Measurements from ENCODE around the gene SCGN.

Gene SCGN

DNA sequence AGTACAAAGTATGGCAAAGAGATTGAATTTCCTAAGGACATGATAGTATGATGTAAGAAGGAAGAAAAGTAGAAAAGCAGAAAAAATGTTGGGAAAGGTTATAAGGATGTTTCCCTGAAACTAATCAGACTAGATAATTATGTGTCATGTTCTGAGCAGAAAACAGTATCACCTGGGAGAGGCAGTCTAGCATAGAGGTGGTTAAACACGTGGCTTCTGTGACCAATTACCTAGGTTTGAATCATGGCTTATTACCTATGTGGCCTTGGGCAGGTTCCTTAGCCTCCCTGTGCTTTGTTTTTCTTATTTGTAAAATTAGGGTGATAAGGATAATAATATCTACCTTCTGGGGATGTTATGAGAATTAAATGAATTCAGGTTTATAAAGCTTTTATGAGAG lies 38.0 kb downstream of the SCGN start:
- DNase-seq: no peak

DNA sequence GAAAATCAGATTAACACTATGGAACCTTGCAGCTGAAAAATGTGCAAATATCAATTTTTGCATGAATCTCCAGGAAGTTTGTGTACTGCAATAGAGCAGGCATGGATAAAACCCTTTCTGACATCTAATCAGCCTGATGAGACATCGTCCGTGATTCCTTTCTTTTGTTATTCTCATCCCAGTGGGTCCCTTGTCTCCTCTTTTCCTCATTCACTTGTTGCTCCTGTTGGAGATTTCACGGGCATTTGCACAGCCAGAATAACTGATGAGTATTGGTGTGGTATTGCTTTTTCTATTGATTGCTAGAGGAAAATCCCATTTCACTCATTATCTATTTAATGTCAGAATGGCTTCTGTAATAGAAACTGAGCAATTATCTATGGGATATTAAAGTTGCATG lies 39.9 kb downstream of the SCGN start:
- DNase-seq: no peak

DNA sequence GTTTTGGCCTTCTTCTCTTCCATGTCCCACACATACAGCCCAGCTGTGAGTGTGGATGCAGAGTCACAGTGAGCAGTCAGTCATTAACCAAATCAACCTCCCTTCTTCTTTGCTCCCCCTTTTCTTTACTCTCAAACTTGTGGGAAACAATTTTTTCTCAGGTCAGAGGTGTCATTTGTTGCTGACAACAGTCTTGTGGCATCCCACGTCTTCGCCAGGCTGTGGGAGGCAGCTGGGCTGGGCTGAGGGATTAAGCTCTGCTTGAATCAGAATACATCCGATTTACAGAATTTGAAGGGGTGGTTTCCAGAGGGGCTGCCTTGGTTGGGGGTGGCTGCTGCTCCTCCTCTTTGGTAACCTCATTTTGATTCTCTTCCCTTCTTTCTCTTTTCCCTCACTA lies 40.5 kb downstream of the SCGN start:
- no peak for DNase-seq

DNA sequence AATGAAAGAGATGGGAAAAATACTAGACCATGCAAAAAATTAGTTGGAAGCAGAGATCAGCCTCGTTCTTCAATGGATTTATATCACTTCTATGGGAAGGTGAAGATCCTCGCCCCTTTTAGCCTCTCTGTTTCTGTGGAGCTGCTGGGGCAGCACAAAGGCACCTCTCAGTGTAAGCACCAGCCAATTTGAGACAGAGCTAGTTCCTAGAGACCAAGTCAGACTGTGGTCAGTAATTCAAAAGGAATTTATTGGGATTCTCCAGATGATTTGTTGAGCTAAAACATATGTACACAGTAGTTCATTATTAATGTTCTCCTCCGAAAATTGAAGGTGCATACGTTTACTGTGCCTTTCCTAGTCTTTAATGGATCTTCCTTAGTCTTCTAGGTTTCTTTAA lies 42.4 kb downstream of the SCGN start:
- no peak for DNase-seq

DNA sequence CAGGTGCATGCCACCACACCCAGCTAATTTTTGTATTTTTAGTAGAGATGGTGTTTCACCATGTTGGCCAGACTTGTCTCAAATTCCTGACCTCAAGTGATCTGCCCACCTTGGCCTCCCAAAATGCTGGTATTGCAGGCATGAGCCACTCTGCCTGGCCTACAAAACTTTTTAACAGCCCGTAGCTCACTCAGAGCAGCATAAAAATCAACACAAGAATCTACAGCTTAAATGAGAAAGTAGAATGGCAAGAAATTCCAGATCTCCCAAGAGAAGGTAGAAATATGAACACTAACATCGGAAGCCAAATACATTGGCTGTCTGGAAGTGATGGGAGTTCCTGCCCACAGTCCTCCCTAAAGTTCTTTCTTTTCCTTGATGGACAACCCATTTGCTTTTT lies 43.7 kb downstream of the SCGN start:
- DNase-seq: no peak

DNA sequence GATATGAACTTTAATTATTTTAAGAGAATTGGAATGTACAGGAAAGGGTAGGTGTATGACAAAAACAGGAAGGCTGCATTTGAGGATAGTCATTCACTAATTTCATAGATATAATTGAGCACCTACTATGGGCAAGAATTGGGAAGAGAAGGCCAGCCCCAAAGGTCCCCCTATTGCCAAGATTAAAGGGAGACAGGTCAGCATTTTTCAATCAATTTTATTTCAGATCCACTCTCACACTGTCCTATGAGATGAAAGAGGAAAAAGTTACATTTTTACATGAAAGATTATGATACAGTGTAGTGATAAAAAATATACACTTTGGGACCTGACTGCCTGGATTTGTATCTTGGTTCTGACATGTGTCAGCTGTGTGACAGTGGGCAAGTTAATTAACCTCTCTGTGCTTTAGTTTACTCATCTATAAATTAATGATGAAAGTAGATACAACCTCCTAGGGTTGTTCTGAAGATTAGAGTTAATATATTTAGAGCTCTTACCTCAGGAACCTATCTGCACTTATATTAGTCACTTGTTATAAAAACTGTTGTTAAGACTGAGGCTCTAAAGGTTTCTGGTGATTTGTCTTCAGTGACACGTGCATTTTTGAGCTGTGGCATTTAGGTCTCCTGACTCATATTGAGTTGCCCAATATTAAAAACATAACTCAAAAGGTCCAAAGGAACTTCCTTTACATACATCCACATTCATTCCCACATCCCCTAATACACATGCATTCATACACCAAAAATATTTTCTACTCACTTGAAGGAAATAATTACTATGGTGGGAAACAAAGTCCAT lies 45.7 kb downstream of the SCGN start:
- DNase-seq: no peak

DNA sequence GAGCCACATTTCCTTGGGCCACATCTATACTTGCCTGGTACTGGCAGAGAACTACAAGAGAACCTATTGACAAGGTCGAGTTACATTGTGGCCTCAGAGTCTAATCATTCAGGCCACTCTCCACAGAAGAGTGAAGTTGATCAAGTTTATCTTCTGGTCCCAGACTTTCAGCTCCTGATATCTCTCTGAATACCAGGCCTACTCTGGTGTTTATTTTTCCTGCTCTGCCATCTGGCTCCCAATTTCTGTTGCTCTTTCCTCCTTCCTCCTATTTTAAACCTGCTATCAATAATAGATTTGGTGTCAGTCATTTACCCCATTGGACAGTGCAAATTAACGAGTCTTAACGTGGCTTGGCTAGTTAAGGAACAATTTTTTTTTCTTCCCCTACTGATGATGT lies 46.6 kb downstream of the SCGN start:
- no peak for DNase-seq

DNA sequence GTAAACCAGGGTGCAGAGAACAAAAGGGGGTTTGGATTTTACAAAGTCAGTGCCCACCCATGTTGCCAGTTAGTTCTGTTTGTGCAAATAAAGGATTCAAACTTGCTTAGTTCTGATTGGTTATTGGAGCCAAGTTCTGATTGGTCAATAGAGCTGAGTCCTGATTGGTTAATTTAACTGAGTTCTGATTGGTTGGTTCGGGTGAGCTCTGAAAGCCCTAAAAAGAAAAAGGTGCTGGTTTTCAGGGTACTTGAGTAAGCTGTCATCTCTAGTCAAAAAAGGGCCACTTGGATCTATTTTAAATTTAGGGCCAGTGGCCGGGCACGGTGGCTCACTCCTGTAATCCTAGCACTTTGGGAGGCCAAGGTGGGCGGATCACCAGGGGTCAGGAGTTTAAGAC lies 47.6 kb downstream of the SCGN start:
- no peak for DNase-seq

DNA sequence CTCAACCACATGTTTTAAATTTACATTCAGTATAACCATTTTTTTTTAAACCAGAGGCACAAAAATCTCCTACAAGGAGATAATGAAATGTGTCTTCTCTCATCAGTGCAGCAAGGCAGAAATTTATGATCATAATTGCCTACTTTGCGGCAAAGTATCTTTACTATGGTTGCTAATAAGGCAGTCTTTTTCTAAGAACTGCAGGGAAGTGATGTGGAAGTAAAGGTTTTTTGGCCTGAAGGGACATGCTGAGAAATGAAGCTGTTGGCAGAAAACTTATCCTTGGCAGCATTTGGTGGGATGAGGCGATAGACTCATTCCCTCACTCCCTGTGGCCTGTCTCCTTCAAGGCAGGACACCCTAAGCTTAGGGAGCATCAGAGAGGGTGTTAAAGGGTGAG lies 48.7 kb downstream of the SCGN start:
- DNase-seq: no peak

DNA sequence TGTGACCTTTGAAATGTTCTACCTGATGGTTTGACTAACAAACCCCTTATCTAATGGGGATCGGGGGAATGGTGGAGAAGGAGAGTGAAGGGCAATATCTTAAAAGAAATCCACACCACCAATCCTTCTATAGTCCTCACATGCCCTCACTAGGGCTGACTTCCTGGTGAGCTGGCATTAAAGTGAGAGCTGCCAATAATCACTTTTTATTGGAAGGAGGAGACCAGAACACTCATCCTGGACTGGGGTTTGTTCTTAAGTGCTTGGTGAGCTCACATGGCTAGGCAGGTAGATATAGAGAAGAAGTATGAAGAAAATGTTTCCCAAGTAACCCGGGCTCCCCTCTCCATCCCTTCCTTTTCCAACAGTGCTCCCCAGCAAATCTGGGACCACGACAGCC lies 49.8 kb downstream of the SCGN start:
- no peak for DNase-seq

DNA sequence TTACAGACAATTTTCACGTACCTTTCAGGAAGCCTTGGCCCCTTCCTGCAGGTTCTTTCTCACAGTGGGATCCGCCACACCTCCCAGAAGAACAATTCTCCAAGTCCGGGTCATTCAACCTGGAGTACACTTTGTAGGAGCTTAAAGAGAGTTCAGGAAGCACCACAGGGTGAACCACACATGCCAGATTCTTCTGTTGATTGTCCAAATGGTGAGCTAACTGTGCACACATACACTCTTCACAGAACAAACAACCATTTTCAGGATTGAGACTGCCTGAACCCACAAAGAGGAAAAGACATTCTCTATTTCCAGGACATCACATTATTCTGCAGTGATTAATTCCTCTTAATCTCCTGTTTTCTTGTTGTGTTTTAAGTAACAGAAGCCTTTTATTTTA lies 51.0 kb downstream of the SCGN start:
- no peak for DNase-seq

DNA sequence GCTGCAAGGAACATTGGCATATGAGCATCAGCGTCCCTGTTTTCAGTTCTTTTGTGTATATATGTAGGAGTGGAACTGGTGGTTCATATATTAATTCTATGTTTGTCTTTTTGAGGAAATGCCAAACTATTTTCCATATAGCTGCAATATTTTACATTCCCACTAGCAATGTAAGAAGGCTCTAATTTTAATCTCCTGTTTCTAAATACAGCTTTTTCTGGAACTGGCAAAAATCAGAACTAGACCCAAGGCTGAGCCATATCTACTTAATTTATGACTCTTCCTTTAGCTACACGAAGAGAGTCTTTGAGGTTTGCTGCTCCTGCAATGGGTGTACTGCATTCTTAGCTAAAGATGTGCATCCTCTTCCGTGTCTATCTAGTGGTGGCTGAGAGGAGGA lies 52.0 kb downstream of the SCGN start:
- no peak for DNase-seq

DNA sequence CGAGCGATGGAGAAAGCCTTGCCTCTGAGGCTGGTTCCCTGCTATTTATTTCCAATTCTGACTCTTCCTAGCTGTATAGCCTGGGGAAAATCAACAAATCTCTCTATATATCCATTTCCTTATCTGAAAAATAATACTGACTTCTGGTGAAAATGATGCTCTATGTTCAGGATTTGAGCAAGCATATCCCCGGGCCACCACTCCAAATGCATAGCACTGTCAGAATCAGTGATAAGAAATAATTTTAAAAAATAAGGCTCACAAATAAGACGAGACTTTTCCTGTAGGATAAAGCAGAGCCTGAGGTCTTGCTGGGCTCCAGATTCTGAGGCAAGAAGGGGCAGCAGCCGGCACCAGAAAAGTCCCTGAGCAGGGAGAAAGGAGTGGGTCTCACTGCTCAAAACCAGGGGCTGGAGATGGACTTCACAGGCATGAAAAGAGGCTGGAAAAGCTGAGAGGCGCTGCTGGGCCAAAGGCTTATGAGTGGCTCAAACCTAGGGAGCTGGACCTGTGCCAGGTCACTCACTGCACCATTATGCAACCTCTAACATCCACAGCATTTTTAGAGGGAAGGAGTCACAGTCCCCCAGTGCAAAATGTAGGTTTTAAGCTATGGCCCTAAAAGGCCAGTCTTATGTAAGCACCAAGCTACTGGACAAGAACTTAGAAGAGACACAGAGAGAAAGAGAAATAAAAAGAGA lies 54.4 kb downstream of the SCGN start:
- no peak for DNase-seq

DNA sequence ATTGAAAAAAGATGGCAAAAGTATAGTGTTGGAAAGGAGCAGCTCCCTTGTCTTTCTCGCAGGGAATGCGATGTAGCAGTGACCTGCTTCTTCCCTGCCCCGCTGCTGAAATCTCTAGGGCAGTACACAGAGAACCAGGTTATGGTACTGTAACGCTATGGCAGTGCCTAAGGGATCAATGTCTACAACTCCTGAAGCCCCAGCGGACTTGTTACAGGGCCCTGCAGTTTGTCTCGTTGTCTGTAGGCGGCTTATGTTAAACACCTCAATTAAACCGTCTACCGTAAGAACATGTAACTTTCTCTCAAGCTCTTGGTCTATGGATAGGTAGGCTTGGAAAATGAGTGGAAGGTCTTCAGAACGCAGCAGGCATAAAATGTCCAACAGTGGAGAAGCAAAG lies 57.7 kb downstream of the SCGN start:
- DNase-seq: no peak

DNA sequence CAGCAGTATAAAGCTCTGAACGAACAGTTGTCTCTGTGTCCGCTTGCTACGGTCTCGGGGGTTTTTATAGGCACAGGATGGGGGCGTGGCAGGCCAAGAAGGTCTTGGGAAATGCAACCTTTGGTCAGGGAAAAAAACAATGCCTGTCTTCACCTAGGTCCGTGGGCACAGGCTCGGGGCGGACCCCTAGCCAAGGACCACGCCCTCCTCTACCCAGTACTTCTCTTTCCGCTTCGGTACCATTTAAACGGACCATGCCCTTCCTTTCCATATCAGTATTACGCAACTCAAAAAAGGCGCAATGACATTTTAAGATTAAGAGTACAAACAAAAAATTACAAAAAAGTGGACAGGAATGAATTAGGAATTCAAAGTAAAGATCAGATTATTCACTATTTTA lies 58.3 kb downstream of the SCGN start:
- DNase-seq: no peak

DNA sequence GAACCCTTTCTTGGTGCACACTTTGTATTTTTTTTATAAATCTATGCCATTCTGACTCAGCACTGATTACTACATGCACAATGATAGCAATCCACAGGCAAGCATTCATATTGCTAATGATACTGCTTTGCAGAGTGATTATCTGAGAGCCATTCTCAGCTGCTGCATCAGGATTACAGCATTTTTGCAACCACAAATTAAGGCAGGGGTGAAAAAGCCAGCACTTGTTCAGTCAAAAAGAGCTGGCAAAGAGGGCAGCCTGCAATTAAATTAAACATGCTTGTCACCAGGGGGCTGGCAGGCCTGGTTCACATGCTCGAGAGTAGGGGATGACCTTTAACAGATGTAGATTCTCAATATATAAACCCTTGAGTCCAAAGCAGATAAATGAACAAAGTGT lies 61.8 kb downstream of the SCGN start:
- no peak for DNase-seq

DNA sequence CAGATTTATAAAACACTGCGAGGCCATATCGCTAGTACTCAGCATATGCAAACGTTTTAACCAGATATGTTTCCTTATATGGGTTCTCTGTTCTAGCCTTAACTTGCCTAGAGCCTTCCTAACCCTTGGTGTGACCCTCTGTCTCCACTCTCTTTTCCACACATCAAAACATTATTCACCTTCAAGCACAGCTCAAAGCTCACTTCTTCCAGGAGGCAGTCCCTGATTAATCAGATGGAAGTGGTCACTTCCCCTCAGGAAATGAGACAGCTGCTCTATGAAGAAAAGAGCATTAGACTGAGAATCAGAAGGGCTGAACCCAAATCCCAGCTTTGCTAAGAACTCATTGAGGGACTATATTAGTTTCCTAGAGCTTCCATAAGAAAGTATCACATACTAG lies 62.8 kb downstream of the SCGN start:
- no peak for DNase-seq

DNA sequence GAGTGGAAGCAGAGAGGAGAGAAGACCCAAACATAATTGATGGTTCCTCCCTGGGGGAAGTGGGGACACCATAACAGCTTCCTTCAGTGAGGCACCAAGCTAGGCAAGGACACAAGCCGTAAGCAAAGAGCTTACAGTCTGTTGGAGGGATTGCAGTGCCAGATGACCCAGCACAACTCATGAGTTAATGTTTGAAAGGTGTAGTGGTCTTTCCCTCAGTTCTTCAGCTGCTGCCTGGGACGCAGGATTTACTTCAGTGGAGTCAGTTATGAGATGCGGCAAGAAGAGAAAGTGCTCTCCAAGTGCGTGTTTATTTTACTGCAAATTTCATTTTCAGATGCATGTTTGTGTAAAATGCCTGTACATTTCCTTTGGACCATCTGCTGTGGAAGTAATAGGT lies 63.8 kb downstream of the SCGN start:
- DNase-seq: no peak

DNA sequence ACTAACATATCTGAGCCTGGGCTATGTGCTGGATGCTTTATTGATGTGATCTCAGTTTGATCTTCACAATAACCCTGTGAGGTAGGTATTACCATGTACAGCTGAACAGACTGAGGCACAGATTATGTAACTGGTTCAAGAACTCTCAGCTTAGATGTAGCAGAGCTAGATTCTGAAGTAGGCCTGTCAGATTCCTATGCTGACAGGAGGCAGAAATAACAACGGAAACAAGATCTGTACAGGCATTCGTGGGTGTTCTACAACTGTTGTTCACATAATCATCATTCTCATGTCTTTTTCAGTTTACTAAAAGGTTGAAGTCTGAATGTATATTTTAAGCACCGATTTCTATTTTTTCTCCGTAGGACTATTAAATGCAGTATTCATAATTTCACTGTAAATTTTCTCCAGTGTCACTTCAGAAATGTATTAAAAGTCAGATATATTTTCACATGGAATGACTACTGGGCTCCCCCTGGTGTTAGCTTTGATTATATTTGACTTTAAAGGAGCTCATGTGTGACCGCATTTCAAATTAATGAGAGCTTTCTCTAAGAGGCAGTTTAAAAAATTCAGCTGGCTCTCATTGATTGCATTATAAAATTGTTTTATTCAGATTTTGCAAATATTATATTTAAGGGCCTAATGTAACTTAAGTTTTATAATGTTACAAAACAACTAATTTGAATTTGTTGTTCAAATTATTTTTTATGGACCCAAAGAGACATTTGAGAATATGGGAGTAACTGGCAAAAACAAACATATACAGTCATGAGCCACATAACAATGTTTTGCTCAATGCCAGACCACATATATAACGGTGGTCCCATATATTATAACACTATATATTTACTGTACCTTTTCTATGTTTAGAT lies 66.1 kb downstream of the SCGN start:
- DNase-seq: no peak

DNA sequence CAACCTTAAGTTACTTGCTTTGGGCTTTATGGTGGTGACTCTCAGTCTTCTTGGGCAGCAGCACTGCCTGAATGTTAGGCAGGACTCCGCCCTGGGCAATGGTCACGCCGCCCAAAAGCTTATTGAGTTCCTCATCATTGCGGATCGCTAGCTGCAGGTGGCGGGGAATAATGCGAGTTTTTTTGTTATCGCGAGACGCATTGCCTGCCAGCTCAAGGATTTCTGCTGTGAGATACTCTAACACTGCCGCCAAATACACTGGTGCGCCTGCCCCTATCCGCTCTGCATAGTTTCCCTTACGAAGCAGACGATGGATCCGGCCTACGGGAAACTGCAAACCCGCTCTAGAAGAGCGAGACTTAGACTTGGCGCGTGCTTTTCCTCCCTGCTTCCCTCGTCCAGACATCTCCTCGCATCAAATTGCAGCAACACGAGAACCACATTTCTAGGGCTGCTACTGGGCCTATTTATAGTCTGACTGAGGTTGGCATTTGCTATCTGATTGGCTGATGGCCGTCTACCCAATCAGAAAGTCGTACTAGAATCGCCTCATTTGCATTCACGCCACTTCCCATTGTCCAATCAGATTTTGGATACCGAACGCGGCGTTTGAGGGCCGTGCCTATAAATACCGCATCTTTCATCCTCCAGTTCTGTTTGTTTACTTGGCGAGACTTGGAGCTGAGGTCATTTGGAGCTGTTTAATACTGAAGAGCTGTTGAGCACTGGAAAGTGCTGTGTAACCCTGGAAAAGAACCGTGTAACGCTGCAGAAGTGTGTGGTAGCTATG lies 74.3 kb downstream of the SCGN start:
- no peak for DNase-seq

DNA sequence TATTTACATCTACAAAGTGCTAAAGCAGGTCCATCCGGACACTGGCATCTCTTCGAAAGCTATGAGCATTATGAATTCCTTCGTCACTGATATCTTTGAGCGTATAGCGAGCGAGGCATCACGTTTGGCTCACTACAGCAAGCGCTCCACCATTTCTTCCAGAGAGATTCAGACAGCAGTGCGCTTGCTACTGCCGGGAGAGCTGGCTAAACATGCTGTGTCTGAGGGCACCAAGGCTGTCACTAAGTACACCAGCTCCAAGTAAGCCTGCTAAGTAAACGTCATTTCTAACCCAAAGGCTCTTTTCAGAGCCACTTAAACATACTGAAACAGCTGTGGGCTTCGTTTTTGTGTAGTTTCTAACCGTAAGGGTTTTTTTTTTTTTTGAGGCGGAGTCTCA lies 75.0 kb downstream of the SCGN start:
- no peak for DNase-seq

DNA sequence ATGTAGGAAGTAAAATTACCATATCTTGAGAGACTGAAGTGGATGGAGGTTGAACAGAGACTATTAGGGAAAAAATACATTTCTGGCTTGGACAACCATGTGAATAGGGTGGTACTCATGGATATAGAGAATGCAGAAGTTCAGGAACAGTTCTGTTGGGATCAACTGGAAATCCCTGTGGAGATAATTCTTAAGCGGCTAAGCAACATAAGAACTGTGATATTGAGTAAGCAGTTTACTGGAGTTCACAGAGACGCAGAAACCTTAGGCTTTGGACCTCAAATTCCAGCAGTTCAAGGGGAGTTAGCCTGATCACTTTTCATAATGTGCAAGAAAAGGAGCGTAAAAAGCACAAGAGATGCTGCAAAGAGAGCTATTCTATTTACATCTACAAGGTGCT lies 78.9 kb downstream of the SCGN start:
- no peak for DNase-seq

DNA sequence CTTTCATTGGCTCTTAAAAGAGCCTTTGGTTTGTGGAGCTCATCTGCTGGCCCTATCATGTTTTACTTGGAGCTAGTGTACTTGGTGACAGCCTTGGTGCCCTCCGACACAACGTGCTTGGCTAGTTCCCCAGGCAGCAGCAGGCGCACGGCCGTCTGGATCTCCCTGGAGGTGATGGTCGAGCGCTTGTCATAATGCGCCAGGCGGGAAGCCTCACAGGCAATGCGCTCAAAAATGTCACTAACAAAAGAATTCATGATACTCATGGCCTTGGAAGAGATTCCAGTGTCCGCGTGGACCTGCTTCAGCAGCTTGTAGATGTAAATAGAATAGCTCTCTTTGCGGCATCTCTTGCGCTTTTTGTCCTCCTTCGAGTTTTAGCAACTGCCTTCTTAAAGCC lies 79.7 kb downstream of the SCGN start:
- DNase-seq: no peak

All from activated CD4-positive, CD25-positive, alpha-beta regulatory T cell treated with anti-CD3 and anti-CD28 coated beads, Interleukin-2, amount 50 U/mL, for 72 hours (primary cell).